Stomach smooth muscle (tissue), 2 donors: ENCODE results near the gene GULP1.
"Not testable (repeated sequence)": the region's sequence is repeated elsewhere in the genome, so short reads cannot be mapped to it uniquely, and the experiment has no call there.

Source experiments
- H3K27ac ChIP-seq: one replicate; pipeline ENCODE4 v1.7.0; 2013; ENCODE audit warnings: mild to moderate bottlenecking, low read length, inconsistent platforms
- H3K27me3 ChIP-seq, 2 donors: one replicate each; pipeline ENCODE4 v1.7.0; 2013; ENCODE audit warnings: low read length in 2 of 2; ENCODE audit not compliant: insufficient read depth in 2 of 2, control insufficient read depth in 1 of 2
- H3K36me3 ChIP-seq, 2 donors: one replicate each; pipeline ENCODE4 v1.7.0; 2013; ENCODE audit warnings: low read length in 2 of 2; ENCODE audit not compliant: control insufficient read depth in 2 of 2, insufficient read depth in 2 of 2
- H3K4me1 ChIP-seq: one replicate; pipeline ENCODE4 v1.7.0; 2013; ENCODE audit warnings: low read length; ENCODE audit not compliant: control insufficient read depth, insufficient read depth
- H3K4me3 ChIP-seq, 2 donors: one replicate each; pipeline ENCODE4 v1.7.0; 2013; ENCODE audit warnings: low read length in 2 of 2
- H3K9ac ChIP-seq, 2 donors: one replicate each; pipeline ENCODE4 v1.7.0; 2013; ENCODE audit warnings: low read length in 2 of 2, mild to moderate bottlenecking in 1 of 2
- H3K9me3 ChIP-seq, 2 donors: one replicate each; pipeline ENCODE4 v1.7.0; 2013; ENCODE audit warnings: low read length in 2 of 2; ENCODE audit not compliant: control insufficient read depth in 2 of 2
- donor health status: healthy.
- donor health status: Pancreatic carcinoma.

Gene GULP1

DNA sequence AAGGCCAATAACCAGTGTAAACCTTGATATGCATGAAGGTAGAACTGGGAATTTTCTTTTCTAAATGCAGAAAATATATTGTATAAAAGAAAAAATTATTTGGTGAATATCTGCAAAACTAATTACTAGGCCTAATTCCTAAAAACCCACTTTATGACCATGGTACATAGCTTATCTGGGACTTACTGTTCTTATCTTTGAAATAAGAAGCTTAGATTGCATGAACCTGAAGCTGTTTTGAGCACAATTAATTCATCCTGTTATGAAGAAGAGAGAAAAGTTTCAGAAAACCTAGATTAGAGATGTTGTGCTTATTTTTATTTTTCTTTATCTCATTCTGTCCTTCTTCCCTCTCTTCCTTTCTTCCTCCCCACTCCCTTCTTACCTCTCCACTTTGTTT, 235.0 kb downstream of the GULP1 start:
- peak overlapping the region; percentile 23 to 59 for H3K4me3 ChIP-seq
- H3K27me3 ChIP-seq: no peaks in the 10 kb centered on the region
- no peaks in the 10 kb centered on the region for H3K4me1 ChIP-seq
- no peak overlapping the region for H3K27ac ChIP-seq
- no peaks in the 10 kb centered on the region for H3K36me3 ChIP-seq
- H3K9ac ChIP-seq: peak overlapping the region in 1 of 2 donors; percentile 33
- peaks cover 0 to 3% of the 10 kb centered on the region in 2 donors for H3K9me3 ChIP-seq

GRCh38 chr2:188527141-188527540, 235.5 kb downstream of the GULP1 start:
- peak overlapping the region in 1 of 2 donors; percentile 33 for H3K9ac ChIP-seq
- H3K36me3 ChIP-seq: no peaks in the 10 kb centered on the region
- peaks cover 0 to 3% of the 10 kb centered on the region in 2 donors for H3K9me3 ChIP-seq
- no peak overlapping the region for H3K27ac ChIP-seq
- no peaks in the 10 kb centered on the region for H3K4me1 ChIP-seq
- H3K27me3 ChIP-seq: no peaks in the 10 kb centered on the region
- peak overlapping the region; percentile 23 to 59 for H3K4me3 ChIP-seq

DNA sequence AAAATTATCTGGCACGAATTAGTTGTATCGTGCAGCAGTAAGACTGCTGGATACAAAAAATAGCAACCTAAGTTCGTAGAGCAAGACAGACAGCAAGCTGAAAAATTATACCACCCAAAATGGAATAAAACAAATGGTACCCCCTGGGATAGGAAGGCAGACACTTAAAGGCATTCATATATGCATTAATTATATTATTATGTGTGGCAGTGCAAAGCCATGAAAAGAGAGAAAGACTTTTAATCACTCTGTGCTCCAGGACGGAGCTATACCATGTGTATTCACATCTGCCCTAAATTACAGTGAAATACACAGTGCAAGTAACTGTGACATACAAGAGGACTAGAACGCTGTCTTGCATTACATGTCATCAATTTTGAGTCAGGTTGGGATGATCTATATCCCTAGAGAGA, 235.9 kb downstream of the GULP1 start:
- Histone ChIP-seq H3K9ac (peak overlapping the region; percentile 0 to 33), H3K4me1 (no peaks in the 10 kb centered on the region), H3K27me3 (no peaks in the 10 kb centered on the region), H3K36me3 (no peaks in the 10 kb centered on the region), H3K27ac (no peak overlapping the region), H3K9me3 (peaks cover 0 to 3% of the 10 kb centered on the region in 2 donors), H3K4me3 (peak overlapping the region; percentile 23 to 59)

DNA sequence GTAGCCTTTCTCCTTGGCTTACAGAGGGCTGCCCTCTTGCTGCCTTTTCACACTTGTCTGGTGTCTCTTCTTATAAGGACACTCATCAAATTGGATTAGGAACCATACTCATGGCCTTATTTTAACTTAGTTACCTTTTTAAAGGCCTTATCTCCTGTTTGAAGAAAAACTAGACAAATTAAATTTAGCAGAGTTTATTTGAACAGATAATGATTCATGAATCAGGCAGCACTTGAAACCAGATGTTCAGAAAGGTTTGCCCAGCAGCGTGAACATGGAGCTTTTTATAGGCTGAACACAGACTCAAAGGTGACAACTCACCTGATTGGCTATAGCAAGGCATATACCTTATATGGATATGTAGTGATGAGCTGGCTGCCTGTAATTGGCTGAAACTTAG, 238.0 kb downstream of the GULP1 start:
- Histone ChIP-seq H3K27me3 (no peaks in the 10 kb centered on the region), H3K36me3 (no peaks in the 10 kb centered on the region), H3K27ac (no peak overlapping the region), H3K9me3 (peaks cover 0 to 3% of the 10 kb centered on the region in 2 donors), H3K4me1 (no peaks in the 10 kb centered on the region), H3K9ac (no peak overlapping the region), H3K4me3 (no peak overlapping the region)

GRCh38 chr2:188534875-188535274, 243.2 kb downstream of the GULP1 start:
- Histone ChIP-seq H3K4me3 (no peak overlapping the region), H3K27ac (no peak overlapping the region), H3K4me1 (no peaks in the 10 kb centered on the region), H3K9ac (no peak overlapping the region), H3K36me3 (no peaks in the 10 kb centered on the region), H3K9me3 (peaks cover 0 to under 1% of the 10 kb centered on the region in 2 donors), H3K27me3 (no peaks in the 10 kb centered on the region)

DNA sequence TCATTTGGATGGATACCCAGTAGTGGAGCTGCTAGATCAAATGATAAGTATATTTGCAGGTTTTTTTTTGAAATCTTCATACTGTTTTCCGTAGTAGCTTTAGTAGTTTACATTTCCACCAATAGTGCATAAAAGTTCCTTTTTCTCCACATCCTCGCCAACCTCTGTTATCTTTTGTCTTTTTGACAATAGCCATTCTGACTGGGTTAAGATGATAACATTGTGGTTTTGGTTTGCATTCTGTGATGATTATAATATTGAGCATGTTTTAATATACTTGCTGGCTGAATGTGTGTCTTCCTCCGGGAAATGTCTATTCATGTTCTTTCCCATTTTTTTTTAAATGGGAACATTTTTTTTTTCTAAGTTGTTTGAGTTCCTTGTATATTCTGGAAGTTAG, 260.0 kb downstream of the GULP1 start:
- no peaks in the 10 kb centered on the region for H3K4me1 ChIP-seq
- no peak overlapping the region for H3K4me3 ChIP-seq
- no peaks in the 10 kb centered on the region for H3K9me3 ChIP-seq
- H3K27ac ChIP-seq: no peak overlapping the region
- no peak overlapping the region for H3K9ac ChIP-seq
- H3K36me3 ChIP-seq: no peaks in the 10 kb centered on the region
- no peaks in the 10 kb centered on the region for H3K27me3 ChIP-seq

- Histone ChIP-seq H3K9me3 (no peaks in the 10 kb centered on the region), H3K9ac (no peak overlapping the region), H3K27me3 (no peaks in the 10 kb centered on the region), H3K27ac (no peak overlapping the region), H3K4me1 (no peaks in the 10 kb centered on the region), H3K4me3 (no peak overlapping the region), H3K36me3 (peaks cover 0 to 2% of the 10 kb centered on the region in 2 donors)
Observed at GRCh38 chr2:188557081-188557480, 265.4 kb downstream of the GULP1 start.

DNA sequence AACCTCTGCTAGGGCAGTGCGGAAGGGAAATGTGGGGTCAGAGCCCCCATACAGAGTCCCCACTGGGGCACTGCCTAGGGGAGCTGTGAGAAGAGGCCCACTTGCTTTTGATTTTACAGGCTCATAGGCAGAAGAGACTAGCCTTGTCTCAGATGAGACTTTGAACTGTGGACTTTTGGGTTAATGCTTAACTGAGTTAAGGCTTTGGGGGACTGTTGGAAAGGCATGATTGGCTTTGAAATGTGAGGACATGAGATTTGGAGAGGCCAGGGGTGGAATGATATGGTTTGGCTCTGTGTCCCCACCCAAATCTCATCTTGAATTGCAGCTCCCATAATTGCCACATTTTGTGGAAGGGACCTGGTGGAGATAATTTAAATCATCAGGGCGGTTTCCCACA, 267.8 kb downstream of the GULP1 start:
- not testable (repeated sequence) for H3K36me3 ChIP-seq, H3K27ac ChIP-seq, H3K27me3 ChIP-seq, H3K9me3 ChIP-seq, H3K4me3 ChIP-seq, H3K9ac ChIP-seq, H3K4me1 ChIP-seq

DNA sequence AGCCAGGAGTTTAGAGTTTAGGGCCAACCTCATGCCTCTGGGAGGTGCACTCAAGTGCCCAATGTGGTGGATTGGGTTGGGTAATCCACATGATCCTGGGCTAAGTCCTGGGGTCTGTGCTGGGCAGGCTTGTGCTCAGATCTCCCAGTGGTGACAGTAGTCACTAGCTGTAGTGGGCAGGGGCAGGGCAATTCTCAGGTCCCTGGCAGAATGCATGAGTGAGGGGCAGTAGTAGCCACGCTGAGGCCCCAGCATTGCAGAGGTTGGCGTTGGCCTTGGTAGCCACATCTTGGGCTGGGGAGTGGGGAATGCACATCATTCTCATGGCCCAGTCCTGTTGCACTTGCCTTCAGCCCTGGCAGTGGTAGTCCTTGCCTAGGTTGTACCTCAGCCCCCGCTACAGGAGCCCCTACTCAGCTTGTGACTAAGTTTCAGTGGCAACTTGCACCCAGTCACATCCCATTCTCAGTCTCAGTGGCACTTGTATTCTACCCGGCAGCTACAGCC, 269.9 kb downstream of the GULP1 start:
- Histone ChIP-seq H3K4me1 (no peaks in the 10 kb centered on the region), H3K9me3 (no peaks in the 10 kb centered on the region), H3K27me3 (no peaks in the 10 kb centered on the region), H3K27ac (no peak overlapping the region), H3K4me3 (no peak overlapping the region), H3K9ac (no peak overlapping the region), H3K36me3 (peaks cover 0 to 2% of the 10 kb centered on the region in 2 donors)

- H3K4me1 ChIP-seq: no peaks in the 10 kb centered on the region
- H3K4me3 ChIP-seq: no peak overlapping the region
- no peak overlapping the region for H3K27ac ChIP-seq
- H3K9me3 ChIP-seq: no peaks in the 10 kb centered on the region
- no peaks in the 10 kb centered on the region for H3K36me3 ChIP-seq
- H3K9ac ChIP-seq: no peak overlapping the region
- no peaks in the 10 kb centered on the region for H3K27me3 ChIP-seq
Observed at GRCh38 chr2:188569431-188570165, 277.9 kb downstream of the GULP1 start.

GRCh38 chr2:188570370-188570769, 278.7 kb downstream of the GULP1 start:
- no peaks in the 10 kb centered on the region for H3K27me3 ChIP-seq
- H3K9ac ChIP-seq: no peak overlapping the region
- no peak overlapping the region for H3K27ac ChIP-seq
- H3K4me1 ChIP-seq: no peaks in the 10 kb centered on the region
- H3K36me3 ChIP-seq: no peaks in the 10 kb centered on the region
- H3K4me3 ChIP-seq: no peak overlapping the region
- no peaks in the 10 kb centered on the region for H3K9me3 ChIP-seq
